WTC11 (cell line): Measurements from ENCODE around the gene PTPRH.

Experiments used
- CREB1 ChIP-seq: sonication (generic); formaldehyde crosslinking; IDR thresholded peaks from 2 replicates; pipeline ENCODE4 v1.8.0; 2023; ENCODE audit warnings: mild to moderate bottlenecking, missing genetic modification reagents
- CTCF ChIP-seq: fragments of 200-600 bp; IDR thresholded peaks from 2 replicates; pipeline ENCODE4 v1.8.0; 2022; ENCODE audit warnings: antibody characterized with exemption
- HMGXB4 ChIP-seq: sonication (generic); formaldehyde crosslinking; IDR thresholded peaks from 2 replicates; pipeline ENCODE4 v1.8.1; 2023; ENCODE audit warnings: mild to moderate bottlenecking, moderate library complexity, missing genetic modification reagents
- MXD4 ChIP-seq: fragments of 250-450 bp; sonication (Bioruptor Pico); IDR thresholded peaks from 2 replicates; pipeline ENCODE4 v1.8.0; 2021; ENCODE audit warnings: mild to moderate bottlenecking, moderate library complexity, borderline replicate concordance
- NR1H2 ChIP-seq: sonication (generic); formaldehyde crosslinking; IDR thresholded peaks from 2 replicates; pipeline ENCODE4 v1.9.0; 2021; ENCODE audit warnings: mild to moderate bottlenecking, moderate library complexity, missing genetic modification reagents
- NR3C1 ChIP-seq: sonication (generic); formaldehyde crosslinking; conservative IDR thresholded peaks from 2 replicates; pipeline ENCODE4 v1.8.1; 2023; ENCODE audit warnings: low read depth, mild to moderate bottlenecking, missing genetic modification reagents
- PREB ChIP-seq: sonication (generic); formaldehyde crosslinking; IDR thresholded peaks from 2 replicates; pipeline ENCODE4 v1.8.1; 2022; ENCODE audit warnings: mild to moderate bottlenecking, missing genetic modification reagents, moderate library complexity, borderline replicate concordance
- ZNF425 ChIP-seq: fragments of 250-450 bp; sonication (Bioruptor Pico); conservative IDR thresholded peaks from 2 replicates; pipeline ENCODE4 v1.9.0; 2021; ENCODE audit warnings: mild to moderate bottlenecking

- no peak for TF ChIP-seq HMGXB4 (CRISPR knock-in tag)
- TF ChIP-seq CTCF = no peak
- TF ChIP-seq MXD4 (CRISPR knock-in tag) = no peak
- no peak for TF ChIP-seq PREB
- no peak for TF ChIP-seq CREB1 (CRISPR knock-in tag)
- TF ChIP-seq NR3C1 (CRISPR knock-in tag) = no peak
- TF ChIP-seq NR1H2 = no peak
- TF ChIP-seq ZNF425 (CRISPR knock-in tag) = no peak
These were observed 582 bp upstream of the PTPRH start for GRCh38 chr19:55209693-55210472.
